SK-N-SH treated with all-trans-retinoic acid at 6 μM for 48 hours (cell line): ENCODE data around the gene NPAS3.

ENCODE experiments used
- ATAC-seq: fragments of 200-7000 bp; cut with Tn5 transposase; 3 replicates; pipeline ENCODE4 v1.9.1; 2020; ENCODE audit warnings: mild to moderate bottlenecking, moderate library complexity
- ARNTL ChIP-seq: fragments of 450-650 bp; formaldehyde crosslinking; IDR thresholded peaks from 2 replicates; pipeline ENCODE4 v1.5.0; 2020; ENCODE audit warnings: low read depth, mild to moderate bottlenecking, moderate library complexity, borderline replicate concordance
- CREB5 ChIP-seq: fragments of 250-450 bp; sonication (Bioruptor Pico); IDR thresholded peaks from 2 replicates; pipeline ENCODE4 v1.5.1; 2020; ENCODE audit warnings: low read depth, mild to moderate bottlenecking, moderate library complexity
- CSDC2 ChIP-seq: fragments of 250-450 bp; sonication (Bioruptor Pico); IDR thresholded peaks from 2 replicates; pipeline ENCODE4 v1.5.0; 2020; ENCODE audit warnings: mild to moderate bottlenecking, moderate library complexity
- ESRRG ChIP-seq: fragments of 250-450 bp; sonication (Bioruptor Pico); IDR thresholded peaks from 2 replicates; pipeline ENCODE4 v1.6.1; 2021; ENCODE audit warnings: mild to moderate bottlenecking
- GLIS3 ChIP-seq: fragments of 250-450 bp; sonication (Bioruptor Pico); IDR thresholded peaks from 2 replicates; pipeline ENCODE4 v1.5.0; 2020; ENCODE audit warnings: mild to moderate bottlenecking, moderate library complexity
- OSR1 ChIP-seq: fragments of 250-450 bp; sonication (Bioruptor Pico); IDR thresholded peaks from 2 replicates; pipeline ENCODE4 v1.8.0; 2022; ENCODE audit warnings: moderate library complexity, mild to moderate bottlenecking, inconsistent platforms
- PPARA ChIP-seq: fragments of 250-450 bp; sonication (Bioruptor Pico); IDR thresholded peaks from 2 replicates; pipeline ENCODE4 v1.5.0; 2020; ENCODE audit warnings: mild to moderate bottlenecking, borderline replicate concordance
- RARB ChIP-seq: fragments of 250-450 bp; sonication (Bioruptor Pico); IDR thresholded peaks from 2 replicates; pipeline ENCODE4 v1.8.0; 2021; ENCODE audit warnings: mild to moderate bottlenecking, moderate library complexity
- SNAI2 ChIP-seq: fragments of 250-450 bp; sonication (Bioruptor Pico); IDR thresholded peaks from 2 replicates; pipeline ENCODE4 v1.5.0; 2020; ENCODE audit warnings: mild to moderate bottlenecking, moderate library complexity
- TCF4 ChIP-seq: fragments of 250-450 bp; sonication (Bioruptor Pico); IDR thresholded peaks from 2 replicates; pipeline ENCODE4 v1.8.0; 2021; ENCODE audit warnings: mild to moderate bottlenecking, moderate library complexity, borderline replicate concordance
- TOX ChIP-seq: fragments of 250-450 bp; sonication (Bioruptor Pico); IDR thresholded peaks from 2 replicates; pipeline ENCODE4 v1.8.0; 2021; ENCODE audit warnings: mild to moderate bottlenecking, moderate library complexity, borderline replicate concordance
- ZC3H10 ChIP-seq: fragments of 250-450 bp; sonication (Bioruptor Pico); IDR thresholded peaks from 2 replicates; pipeline ENCODE4 v1.5.1; 2021; ENCODE audit warnings: mild to moderate bottlenecking, moderate library complexity
- ZFP3 ChIP-seq: fragments of 250-450 bp; sonication (Bioruptor Pico); IDR thresholded peaks from 2 replicates; pipeline ENCODE4 v1.5.0; 2020; ENCODE audit warnings: mild to moderate bottlenecking, moderate library complexity
- ZFP30 ChIP-seq: fragments of 450-650 bp; formaldehyde crosslinking; IDR thresholded peaks from 2 replicates; pipeline ENCODE4 v1.5.0; 2022; ENCODE audit warnings: mild to moderate bottlenecking, moderate library complexity
- ZNF565 ChIP-seq: fragments of 450-650 bp; formaldehyde crosslinking; conservative IDR thresholded peaks from 2 replicates; pipeline ENCODE4 v1.5.0; 2020; ENCODE audit warnings: low read depth, mild to moderate bottlenecking, moderate library complexity
- ZNF70 ChIP-seq: fragments of 450-650 bp; formaldehyde crosslinking; IDR thresholded peaks from 2 replicates; pipeline ENCODE4 v1.5.0; 2020; ENCODE audit warnings: mild to moderate bottlenecking, moderate library complexity
- ZNF8 ChIP-seq: fragments of 450-650 bp; formaldehyde crosslinking; IDR thresholded peaks from 2 replicates; pipeline ENCODE4 v1.5.0; 2020; ENCODE audit warnings: mild to moderate bottlenecking, moderate library complexity
- TF ChIP-seq, protein P1 (sequence below): fragments of 250-450 bp; sonication (Bioruptor Pico); IDR thresholded peaks from 2 replicates; pipeline ENCODE4 v1.5.1; 2021; ENCODE audit warnings: mild to moderate bottlenecking, moderate library complexity
- TF ChIP-seq, protein P2 (sequence below): fragments of 250-450 bp; sonication (Bioruptor Pico); IDR thresholded peaks from 2 replicates; pipeline ENCODE4 v1.8.0; 2021; ENCODE audit warnings: low read depth, mild to moderate bottlenecking, moderate library complexity, borderline replicate concordance
- TF ChIP-seq, protein P3 (sequence below): fragments of 250-450 bp; sonication (Bioruptor Pico); IDR thresholded peaks from 2 replicates; pipeline ENCODE4 v1.8.0; 2020; ENCODE audit warnings: mild to moderate bottlenecking, moderate library complexity, borderline replicate concordance
- TF ChIP-seq, protein P4 (sequence below): fragments of 250-450 bp; sonication (Bioruptor Pico); IDR thresholded peaks from 2 replicates; pipeline ENCODE4 v1.5.0; 2020; ENCODE audit warnings: mild to moderate bottlenecking, moderate library complexity

NPAS3 gene

GRCh38 chr14:33738491-33738890, 799.8 kb downstream of the NPAS3 start:
- ATAC-seq, result no peak
- TF ChIP-seq, protein P1, sequence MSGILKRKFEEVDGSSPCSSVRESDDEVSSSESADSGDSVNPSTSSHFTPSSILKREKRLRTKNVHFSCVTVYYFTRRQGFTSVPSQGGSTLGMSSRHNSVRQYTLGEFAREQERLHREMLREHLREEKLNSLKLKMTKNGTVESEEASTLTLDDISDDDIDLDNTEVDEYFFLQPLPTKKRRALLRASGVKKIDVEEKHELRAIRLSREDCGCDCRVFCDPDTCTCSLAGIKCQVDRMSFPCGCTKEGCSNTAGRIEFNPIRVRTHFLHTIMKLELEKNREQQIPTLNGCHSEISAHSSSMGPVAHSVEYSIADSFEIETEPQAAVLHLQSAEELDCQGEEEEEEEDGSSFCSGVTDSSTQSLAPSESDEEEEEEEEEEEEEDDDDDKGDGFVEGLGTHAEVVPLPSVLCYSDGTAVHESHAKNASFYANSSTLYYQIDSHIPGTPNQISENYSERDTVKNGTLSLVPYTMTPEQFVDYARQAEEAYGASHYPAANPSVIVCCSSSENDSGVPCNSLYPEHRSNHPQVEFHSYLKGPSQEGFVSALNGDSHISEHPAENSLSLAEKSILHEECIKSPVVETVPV (CRISPR knock-in tag), result no peak
- TF ChIP-seq RARB (CRISPR knock-in tag), result no peak
- TF ChIP-seq SNAI2 (CRISPR knock-in tag), result no peak
- no peak for TF ChIP-seq ZFP3 (CRISPR knock-in tag)
- TF ChIP-seq, protein P2, sequence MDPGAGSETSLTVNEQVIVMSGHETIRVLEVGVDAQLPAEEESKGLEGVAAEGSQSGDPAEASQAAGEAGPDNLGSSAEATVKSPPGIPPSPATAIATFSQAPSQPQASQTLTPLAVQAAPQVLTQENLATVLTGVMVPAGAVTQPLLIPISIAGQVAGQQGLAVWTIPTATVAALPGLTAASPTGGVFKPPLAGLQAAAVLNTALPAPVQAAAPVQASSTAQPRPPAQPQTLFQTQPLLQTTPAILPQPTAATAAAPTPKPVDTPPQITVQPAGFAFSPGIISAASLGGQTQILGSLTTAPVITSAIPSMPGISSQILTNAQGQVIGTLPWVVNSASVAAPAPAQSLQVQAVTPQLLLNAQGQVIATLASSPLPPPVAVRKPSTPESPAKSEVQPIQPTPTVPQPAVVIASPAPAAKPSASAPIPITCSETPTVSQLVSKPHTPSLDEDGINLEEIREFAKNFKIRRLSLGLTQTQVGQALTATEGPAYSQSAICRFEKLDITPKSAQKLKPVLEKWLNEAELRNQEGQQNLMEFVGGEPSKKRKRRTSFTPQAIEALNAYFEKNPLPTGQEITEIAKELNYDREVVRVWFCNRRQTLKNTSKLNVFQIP, result no peak
- TF ChIP-seq, protein P3, sequence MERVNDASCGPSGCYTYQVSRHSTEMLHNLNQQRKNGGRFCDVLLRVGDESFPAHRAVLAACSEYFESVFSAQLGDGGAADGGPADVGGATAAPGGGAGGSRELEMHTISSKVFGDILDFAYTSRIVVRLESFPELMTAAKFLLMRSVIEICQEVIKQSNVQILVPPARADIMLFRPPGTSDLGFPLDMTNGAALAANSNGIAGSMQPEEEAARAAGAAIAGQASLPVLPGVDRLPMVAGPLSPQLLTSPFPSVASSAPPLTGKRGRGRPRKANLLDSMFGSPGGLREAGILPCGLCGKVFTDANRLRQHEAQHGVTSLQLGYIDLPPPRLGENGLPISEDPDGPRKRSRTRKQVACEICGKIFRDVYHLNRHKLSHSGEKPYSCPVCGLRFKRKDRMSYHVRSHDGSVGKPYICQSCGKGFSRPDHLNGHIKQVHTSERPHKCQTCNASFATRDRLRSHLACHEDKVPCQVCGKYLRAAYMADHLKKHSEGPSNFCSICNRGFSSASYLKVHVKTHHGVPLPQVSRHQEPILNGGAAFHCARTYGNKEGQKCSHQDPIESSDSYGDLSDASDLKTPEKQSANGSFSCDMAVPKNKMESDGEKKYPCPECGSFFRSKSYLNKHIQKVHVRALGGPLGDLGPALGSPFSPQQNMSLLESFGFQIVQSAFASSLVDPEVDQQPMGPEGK (CRISPR knock-in tag), result no peak
- no peak for TF ChIP-seq ZNF565
- TF ChIP-seq TCF4 (CRISPR knock-in tag), result no peak
- TF ChIP-seq CREB5, result no peak
- no peak for TF ChIP-seq ZC3H10
- no peak for TF ChIP-seq ZNF70 (CRISPR knock-in tag)
- TF ChIP-seq TOX (CRISPR knock-in tag), result no peak
- TF ChIP-seq ESRRG (CRISPR knock-in tag), result no peak

GRCh38 chr14:33740531-33740930, 801.9 kb downstream of the NPAS3 start:
- no peak for ATAC-seq
- no peak for TF ChIP-seq TOX (CRISPR knock-in tag)
- TF ChIP-seq, all 23 proteins: peak for 0

DNA sequence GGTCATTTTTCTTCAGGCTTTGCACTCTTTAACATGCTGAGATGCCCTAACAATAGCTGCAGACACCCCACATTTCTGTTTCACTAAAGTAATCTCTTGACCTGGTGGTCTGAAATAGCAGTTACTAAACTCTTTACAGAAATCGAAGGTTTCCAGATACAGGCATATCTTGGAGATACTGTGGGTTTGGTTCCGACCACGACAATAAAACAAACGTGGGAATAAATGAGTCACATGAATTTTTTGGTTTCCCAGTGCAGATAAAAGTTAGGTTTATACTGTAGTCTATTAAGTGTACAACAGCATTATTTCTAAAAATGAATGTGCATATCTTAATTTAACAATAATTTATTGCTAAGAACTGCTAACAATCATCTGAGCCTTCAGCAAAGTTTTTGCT, 803.5 kb downstream of the NPAS3 start:
- TF ChIP-seq, protein P4, sequence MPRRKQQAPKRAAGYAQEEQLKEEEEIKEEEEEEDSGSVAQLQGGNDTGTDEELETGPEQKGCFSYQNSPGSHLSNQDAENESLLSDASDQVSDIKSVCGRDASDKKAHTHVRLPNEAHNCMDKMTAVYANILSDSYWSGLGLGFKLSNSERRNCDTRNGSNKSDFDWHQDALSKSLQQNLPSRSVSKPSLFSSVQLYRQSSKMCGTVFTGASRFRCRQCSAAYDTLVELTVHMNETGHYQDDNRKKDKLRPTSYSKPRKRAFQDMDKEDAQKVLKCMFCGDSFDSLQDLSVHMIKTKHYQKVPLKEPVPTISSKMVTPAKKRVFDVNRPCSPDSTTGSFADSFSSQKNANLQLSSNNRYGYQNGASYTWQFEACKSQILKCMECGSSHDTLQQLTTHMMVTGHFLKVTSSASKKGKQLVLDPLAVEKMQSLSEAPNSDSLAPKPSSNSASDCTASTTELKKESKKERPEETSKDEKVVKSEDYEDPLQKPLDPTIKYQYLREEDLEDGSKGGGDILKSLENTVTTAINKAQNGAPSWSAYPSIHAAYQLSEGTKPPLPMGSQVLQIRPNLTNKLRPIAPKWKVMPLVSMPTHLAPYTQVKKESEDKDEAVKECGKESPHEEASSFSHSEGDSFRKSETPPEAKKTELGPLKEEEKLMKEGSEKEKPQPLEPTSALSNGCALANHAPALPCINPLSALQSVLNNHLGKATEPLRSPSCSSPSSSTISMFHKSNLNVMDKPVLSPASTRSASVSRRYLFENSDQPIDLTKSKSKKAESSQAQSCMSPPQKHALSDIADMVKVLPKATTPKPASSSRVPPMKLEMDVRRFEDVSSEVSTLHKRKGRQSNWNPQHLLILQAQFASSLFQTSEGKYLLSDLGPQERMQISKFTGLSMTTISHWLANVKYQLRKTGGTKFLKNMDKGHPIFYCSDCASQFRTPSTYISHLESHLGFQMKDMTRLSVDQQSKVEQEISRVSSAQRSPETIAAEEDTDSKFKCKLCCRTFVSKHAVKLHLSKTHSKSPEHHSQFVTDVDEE (CRISPR knock-in tag), result no peak
- TF ChIP-seq ZNF8 (CRISPR knock-in tag) (no peak), PPARA (CRISPR knock-in tag) (no peak), ZC3H10 (no peak), OSR1 (CRISPR knock-in tag) (no peak), ARNTL (CRISPR knock-in tag) (no peak), ZFP30 (CRISPR knock-in tag) (no peak), ZFP3 (CRISPR knock-in tag) (no peak), GLIS3 (CRISPR knock-in tag) (no peak), ZNF70 (CRISPR knock-in tag) (no peak), CSDC2 (CRISPR knock-in tag) (no peak), ESRRG (CRISPR knock-in tag) (no peak)
- TF ChIP-seq, protein P3 (CRISPR knock-in tag), result no peak
- TF ChIP-seq, protein P1 (CRISPR knock-in tag), result no peak
- TF ChIP-seq, protein P2, result no peak
- ATAC-seq, result no peak
